Measurements from ENCODE around the gene FAM90A1.
A peak's percentile ranks its signal among the peaks of the same experiment; 100 is the strongest.
"Not testable (repeated sequence)": the region's sequence is repeated elsewhere in the genome, so short reads cannot be mapped to it uniquely, and the experiment has no call there.

FAM90A1 gene

DNA sequence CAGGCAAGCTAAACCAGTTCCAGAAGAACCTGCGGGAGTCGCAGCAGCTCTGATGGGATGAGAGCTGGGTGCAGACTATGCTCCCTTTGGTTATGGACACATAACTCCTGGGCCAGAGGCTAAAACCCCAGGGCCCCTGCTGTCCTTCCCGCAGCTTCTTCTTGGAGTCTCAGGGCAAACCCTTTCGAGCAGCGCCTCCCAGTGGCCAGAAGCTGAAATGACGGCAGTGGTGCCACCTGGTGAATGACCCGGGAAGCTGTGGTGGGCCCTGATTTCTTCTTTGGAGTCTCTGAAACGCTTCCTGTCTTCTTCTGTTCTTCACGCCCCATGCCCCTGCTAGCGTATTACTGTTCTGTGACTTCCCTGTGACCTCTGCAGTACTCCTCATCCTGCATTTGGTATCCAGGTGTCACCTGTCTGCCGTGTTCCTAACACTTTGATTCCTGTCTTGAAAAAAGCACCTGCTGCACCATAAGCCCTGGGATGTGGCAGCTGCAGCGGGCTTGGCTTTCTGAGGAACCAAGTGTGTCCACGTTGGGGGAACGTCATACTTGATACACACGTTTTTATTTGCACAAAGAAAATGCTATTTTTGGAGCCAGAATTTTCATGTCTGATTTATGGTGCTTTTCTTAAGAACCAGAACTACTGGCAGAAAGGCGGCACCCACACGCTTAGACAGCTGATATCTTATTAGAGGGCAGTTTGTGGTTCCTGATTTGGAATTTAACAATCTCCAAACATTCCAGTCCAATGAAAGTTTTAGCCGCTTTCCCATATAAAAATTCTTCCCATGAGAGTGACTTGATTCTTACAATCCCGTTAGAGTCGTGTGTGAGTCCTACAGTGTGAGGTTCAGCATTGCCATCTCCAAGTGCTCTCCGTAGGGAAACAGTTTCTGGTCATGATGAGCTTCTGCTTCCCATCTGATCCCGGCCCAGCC, 4.5 kb upstream of the FAM90A1 start:
- not testable (repeated sequence) for DNase-seq

DNA sequence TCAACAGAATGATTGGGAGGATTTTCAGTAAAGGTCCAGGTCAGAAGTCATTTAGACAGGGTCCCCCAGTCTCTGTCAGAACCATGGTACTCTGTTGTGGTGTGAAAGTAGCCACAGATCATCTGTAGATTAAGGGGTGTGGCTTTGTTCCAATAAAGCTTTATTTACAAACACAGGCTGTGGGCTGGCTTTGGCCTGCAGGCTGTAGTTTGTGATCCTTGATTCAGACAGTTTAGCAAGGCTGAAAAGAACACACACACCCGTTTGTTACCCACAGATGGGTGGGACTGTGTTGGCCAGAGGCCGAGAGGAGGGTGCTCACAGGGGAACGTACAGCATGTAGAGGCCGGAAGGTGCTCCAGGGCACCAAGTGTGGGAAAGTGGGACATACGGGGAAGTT, 3.6 kb upstream of the FAM90A1 start:
- not testable (repeated sequence) for DNase-seq

DNA sequence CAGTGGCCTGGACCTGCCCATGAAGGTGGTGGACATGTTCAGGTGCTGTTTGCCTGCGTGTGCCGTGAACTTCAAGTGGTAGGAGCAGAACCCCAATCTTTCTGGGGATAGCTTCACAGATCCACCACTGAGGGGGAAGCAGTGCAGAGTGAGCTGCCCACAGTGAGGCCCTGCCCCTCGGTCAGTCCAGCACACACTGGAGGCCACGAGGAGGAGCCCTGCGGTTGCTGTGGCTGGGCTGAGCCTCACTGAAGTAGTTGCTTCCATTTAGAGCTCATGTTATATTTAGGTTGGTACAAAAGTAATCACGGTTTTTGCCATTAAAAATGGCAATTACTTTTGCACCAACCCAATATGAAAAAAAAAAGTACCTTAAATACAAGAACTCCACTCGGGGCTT, 2.1 kb upstream of the FAM90A1 start:
- not testable (repeated sequence) for DNase-seq

DNA sequence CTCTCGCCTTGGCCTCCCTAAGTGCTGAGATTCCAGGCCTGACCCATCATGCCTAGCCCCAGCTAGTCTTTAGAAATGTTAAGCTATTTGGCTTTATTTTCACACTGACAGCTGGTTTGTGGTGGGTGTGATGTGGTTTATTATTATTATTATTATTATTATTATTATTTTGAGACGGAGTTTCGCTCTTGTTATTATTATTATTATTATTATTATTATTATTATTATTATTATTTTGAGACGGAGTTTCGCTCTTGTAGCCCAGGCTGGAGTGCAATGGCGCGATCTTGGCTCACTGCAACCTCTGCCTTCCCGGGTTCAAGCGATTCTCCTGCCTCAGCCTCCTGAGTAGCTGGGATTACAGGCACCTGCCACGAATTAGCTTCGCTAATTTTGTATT, 1.2 kb upstream of the FAM90A1 start:
- DNase-seq: not testable (repeated sequence)

DNA sequence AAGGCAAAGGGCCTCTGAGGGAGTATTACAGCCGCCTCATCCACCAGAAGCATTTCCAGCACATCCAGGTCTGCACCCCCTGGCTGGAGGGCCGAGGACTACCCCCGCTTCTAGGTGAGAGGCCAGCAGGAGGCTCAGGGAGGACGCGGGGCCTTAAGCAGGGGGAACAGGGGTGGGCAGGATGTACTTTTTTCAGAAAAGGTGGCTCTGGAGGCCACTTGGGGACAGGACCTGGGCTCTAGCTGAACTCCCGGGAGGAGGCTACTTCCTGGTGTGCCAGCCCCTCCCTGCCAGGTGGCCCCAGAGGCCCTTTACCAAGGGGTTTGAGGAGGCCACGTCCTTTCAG, 287 bp upstream of the FAM90A1 start:
- DNase-seq: not testable (repeated sequence)

DNA sequence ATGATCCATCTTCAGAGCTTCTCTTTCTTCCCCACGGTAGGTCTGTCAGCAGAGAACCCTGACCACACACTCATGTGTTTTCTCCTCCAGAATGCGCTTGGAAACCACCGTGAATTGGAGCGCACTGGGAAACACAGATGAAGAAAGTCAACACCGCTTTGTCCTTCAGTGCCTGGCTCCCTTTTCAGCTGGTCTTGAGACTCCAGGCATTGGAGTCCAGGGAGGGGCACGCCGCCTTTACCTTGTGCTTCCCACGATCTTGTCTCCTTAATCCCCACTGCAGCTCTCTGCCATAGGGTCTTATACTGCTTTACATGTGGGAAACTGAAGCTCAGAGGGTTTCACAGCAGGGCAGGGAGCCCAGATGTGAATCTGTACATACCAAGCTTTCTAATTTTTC, 1.1 kb downstream of the FAM90A1 start:
- no peak for DNase-seq

DNA sequence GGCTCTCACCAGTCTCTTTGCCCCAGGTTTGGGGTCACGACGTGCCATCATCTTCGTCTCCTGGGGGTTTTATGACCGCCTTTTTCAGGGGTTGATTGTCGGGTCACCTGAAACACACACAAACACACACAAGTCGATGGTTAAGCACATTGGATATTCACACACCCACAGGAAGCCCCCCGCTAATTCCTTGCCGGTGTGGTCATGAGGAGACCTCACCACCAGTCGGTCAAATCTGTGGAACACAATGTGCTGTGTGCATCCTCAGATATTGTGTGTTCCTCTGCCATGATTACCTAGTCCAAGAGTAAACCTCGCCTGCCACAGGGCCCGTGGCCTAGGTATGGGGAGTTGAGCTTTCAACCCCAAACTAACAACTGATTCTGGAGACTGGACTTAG, 2.6 kb downstream of the FAM90A1 start:
- DNase-seq: not testable (repeated sequence)

DNA sequence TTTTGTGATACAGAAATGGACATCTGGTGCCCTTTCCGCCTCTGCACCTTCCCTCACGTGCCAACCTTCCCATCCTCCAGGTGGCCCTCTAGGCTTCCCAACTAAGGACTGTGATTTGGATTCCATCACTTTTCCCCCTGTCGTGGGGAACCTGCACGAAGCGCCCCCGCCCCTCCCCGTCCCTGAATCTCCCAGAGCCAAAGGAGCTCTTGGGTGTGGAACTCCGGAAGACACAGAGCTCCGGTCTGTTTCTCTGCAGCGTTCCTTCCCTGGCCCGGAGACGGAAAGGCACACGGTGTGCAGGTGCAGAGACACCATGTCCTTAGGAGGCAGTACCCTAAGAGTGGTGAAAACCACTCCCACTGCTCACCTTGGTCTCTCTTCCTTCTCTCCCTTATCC, 3.8 kb downstream of the FAM90A1 start:
- DNase-seq: not testable (repeated sequence)

DNA sequence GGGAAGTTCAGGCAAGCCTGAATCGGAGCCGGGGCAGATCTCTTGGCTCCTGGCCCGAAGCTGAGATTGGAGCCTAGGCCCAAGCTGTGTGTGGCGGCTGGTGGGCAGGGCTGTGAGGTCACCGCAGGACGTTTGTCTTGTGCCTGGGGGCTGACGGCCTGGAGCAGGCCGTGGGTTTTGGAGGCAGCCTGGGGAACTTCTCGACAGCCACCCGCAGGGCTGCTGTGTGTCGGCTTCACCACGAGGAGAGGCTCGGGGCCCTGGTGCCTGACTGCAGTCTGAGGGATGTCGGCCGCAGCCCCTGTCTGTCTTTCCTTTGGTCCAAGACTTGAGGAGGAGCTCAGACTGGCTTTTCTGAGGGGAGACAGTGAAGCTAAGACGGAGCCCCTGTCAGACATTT, 5.1 kb downstream of the FAM90A1 start:
- not testable (repeated sequence) for DNase-seq

DNA sequence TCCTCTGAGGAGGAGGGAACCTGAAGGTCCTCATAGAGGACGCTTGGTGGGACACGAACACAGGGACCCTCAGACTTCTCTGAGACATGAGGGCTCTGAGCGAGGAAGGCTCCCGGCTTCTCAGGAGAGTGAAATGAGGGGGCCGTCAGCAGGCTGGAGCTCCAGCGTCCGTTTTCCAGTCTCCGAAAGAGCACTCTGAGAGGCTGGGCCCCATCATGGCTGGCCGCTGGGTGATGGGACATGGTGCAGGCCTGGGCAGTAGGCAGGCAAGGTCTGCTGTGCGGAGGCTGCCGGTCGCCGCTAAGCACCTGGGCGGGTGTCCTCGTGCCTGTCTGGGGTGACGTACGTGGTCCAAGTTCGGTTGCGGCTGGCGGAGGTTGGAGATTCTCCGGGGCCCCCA, 5.6 kb downstream of the FAM90A1 start:
- not testable (repeated sequence) for DNase-seq

DNA sequence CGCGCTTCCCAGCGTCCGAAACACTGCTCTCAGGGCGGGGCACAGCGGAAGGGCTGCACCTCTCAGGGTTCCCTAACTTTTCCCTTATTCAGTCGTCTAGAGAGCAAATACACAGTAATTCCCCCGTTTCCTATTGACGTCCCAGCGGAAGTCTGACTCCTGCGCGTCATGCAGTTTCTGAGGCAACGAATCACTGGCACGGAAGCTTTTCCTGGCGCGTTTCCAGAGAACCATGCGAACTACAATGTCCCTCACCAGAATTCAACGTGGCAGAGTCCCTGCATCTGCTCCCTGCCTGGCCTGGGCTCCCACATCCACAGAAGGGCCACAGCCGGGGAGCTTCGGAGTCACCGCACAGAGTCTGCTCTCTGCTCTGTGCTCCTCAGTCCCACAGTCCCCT, 6.0 kb downstream of the FAM90A1 start:
- not testable (repeated sequence) for DNase-seq

DNA sequence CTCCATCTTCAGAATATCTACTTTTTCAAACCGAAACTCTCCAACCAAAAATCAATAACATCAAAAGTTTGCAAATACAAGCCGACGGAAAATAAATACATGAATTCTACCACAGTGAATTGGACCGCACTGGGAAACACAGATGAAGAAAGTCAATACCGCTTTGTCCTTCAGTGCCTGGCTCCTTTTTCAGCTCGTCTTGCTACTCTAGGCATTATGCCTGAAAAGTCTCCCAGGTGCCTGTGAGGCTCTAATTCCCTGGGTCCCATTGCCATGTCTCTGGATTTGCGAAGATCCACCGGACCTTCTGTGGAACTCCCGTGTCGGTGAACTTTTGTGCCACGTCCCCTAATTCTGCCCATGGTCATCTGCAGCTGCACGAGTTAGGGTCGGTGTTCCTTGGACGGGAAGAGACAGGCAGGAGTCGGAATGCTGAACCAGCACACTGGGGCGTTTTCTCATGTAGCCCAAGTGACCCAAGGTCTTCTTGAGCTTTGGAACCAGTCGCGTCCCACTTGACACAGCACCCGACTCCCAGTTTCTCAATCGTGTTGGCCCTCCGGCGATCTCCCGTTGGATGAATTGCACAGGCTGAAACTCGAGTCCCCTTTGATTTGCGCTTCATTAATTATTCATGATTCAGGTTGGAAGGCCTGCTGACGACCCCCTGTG, 8.6 kb downstream of the FAM90A1 start:
- peak; percentile 51 for DNase-seq

DNA sequence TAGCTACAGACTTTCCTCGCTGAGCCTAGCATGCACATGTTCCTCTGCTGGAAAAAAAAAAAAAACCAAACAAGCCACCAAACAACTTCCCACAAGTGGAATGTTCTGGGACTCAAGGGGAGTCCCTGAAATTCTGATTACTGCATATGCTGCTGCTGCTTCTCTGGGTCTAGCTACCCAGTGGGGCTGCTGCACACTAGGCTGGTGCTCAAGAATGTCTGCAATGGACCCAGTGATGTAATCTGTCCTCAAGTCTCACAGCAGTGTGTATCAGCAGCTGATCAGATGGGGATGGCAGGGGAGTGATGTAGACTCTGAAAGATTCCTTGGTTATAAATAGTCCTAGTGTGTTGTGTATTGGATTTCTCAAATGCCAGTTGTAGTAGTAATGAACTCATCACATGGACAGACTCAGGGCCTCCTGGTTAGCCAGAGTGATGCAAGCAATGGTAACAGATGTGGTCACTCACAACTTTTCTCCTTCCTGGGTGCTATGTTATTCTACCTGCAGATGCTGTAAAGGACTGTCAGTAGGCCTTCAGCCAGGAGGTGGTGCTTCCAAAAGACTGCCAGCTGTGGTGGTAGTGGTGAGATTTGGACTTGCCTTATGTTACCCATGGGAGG, 29.6 kb downstream of the FAM90A1 start:
- DNase-seq: not testable (repeated sequence)

DNA sequence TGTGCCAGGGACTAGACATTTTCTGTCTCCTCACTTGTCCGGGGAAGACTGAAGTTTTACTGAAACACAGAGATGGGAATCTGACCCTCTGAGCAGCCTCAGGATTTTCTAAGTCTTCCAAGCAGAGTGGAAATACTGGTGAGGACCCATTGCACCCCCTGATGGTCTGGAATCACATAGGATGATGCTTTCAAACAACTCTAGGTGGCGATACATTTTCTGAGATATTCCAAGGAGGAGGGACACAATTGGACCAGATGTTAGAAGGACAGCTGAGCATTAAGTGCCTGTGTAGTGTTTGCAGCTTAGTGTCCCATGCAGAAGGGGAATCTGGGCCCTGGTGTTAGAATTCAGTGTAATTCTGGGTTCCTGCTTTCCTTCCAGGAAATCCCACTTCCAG, 39.3 kb downstream of the FAM90A1 start:
- not testable (repeated sequence) for DNase-seq

DNA sequence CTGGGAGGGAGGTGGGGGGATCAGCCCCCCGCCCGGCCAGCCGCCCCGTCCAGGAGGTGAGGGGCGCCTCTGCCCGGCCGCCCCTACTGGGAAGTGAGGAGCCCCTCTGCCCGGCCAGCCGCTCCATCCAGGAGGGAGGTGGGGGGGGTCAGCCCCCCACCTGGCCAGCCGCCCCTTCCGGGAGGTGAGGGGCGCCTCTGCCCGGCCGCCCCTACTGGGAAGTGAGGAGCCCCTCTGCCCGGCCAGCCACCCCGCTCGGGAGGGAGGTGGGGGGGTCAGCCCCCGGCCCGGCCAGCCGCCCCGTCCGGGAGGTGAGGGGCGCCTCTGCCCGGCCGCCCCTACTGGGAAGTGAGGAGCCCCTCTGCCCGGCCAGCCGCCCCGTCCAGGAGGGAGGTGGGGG, 43.2 kb downstream of the FAM90A1 start:
- not testable (repeated sequence) for DNase-seq

DNA sequence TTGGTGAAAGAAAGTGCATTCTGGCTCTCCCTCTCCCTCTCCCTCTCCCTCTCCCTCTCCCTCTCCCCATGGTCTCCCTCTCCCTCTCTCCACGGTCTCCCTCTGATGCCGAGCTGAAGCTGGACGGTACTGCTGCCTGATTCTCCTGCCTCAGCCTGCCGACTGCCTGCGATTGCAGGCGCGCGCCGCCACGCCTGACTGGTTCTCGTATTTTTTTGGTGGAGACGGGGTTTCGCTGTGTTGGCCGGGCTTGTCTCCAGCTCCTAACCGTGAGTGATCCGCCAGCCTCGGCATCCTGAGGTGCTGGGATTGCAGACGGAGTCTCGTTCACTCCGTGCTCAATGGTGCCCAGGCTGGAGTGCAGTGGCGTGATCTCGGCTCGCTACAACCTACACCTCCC, 44.1 kb downstream of the FAM90A1 start:
- DNase-seq: not testable (repeated sequence)

DNA sequence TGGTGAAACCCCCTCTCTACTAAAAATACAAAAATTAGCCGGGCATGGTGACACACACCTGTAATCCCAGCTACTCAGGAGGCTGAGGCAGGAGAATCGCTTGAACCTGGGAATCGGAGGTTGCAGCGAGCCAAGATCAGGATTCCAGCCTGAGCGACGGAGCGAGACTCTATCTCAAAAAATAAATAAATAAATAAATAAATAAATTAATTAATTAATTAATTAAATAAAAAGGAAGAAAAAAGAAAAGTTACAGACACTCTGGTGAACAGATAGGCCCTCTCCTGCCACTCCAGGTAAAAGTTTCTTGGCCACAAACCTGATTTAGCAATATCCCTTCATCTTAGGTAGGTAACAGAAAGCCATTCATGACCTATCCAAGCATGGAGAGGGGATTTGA, 44.5 kb downstream of the FAM90A1 start:
- not testable (repeated sequence) for DNase-seq

DNA sequence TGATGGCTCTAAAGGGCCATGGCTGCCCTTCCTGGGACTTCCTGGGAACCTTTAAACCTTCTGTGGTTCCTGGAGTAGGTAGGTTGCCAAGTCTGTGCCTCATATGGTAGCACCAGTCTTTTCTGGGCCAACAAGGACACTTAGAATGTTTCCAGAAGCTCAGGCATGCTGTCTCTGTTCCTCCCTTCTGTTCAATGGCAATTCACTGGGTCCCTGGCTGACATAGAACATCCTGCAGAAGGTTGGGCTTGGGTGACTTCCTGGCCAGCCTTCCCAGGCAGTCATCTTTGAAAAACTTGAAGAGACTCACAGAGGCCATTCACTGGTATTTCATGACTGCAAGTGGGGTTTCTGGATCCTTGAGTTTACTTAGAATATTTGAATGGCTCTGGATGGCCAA, 46.1 kb downstream of the FAM90A1 start:
- not testable (repeated sequence) for DNase-seq

DNA sequence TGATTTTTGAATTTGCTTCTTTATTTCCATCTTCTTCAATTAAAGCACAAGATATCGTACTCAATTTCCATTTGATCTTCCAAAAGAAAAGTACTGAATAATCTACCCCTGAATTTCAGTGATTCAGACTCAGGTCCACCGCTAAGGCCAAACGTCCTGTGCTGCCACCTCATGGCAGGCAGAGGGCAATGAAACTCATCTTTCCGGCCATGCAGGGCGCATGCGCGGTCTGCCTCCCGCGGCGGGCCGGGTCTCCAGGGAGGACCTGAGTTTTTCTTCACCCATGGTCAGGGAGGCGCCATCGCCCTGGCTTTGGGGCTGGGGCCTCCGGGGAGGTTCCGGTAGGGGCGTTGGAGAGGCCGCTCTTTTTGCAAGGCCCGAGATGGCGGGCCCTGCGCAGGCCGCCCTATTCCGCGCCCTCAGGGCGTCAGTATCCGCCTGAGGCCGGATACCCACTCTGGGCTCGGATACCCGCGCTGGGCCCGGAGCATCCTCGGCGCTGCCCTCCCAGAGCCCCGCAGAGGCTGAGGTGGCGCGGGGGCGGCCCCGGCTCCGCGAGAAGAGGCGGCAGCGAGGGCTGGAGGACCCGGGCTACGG, 47.3 kb downstream of the FAM90A1 start:
- DNase-seq: peak; percentile 61

DNA sequence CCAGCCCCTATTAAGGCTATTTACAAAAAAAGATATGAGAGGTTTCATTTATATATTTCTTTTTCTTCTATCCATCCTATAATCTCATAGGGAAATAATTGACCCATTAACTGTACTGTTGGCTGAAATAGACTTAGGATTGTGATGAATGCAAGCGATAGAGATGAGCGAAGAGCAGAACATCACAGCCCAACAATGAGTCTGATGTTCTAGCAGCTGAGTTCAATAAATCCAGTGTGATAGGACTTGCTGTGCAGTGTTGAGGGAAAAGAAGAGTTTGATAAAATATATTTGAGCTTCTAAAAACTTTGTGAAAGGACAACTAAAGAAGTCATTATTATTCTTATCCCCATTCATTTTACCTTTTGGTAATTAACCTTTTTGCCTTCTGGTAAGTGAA, 54.5 kb downstream of the FAM90A1 start:
- not testable (repeated sequence) for DNase-seq
